GM23338 (cell line): Measurements from ENCODE around the gene NDST1. TPM values are rescaled to one million over a fixed set of nuclear protein-coding genes. Genes with fewer than 3 reads are reported as not detected.

Experiments
- ATAC-seq: fragments of 200-7000 bp; cut with Tn5 transposase; 3 replicates; pipeline ENCODE4 v1.9.1; 2020
- DNase-seq: peaks from one replicate; pipeline ENCODE4 v3.0.0-alpha.2; 2015; ENCODE audit warnings: low spot score
- H2AFZ ChIP-seq: fragments of 200-600 bp; sonication (generic); 2 replicates; pipeline ENCODE4 v1.8.0; 2016; ENCODE audit warnings: antibody characterized with exemption, mild to moderate bottlenecking, moderate library complexity
- H3F3A ChIP-seq: fragments of 200-600 bp; sonication (generic); replicated peaks from 2 replicates; pipeline ENCODE4 v1.8.0; 2017; ENCODE audit warnings: antibody characterized with exemption, mixed run types, low read depth
- H3K27ac ChIP-seq: fragments of 200-600 bp; sonication (generic); 2 replicates; pipeline ENCODE4 v1.6.1; 2016; ENCODE audit warnings: low read depth
- H3K27me3 ChIP-seq: fragments of 200-600 bp; sonication (generic); 2 replicates; pipeline ENCODE4 v1.8.0; 2016; ENCODE audit warnings: mild to moderate bottlenecking, mixed run types, moderate library complexity; ENCODE audit not compliant: insufficient read depth
- H3K36me3 ChIP-seq: fragments of 200-600 bp; sonication (generic); 2 replicates; pipeline ENCODE4 v1.8.0; 2016; ENCODE audit warnings: mild to moderate bottlenecking; ENCODE audit not compliant: insufficient read depth
- H3K4me1 ChIP-seq: fragments of 200-600 bp; sonication (generic); 2 replicates; pipeline ENCODE4 v1.8.0; 2016; ENCODE audit warnings: mild to moderate bottlenecking, moderate library complexity; ENCODE audit not compliant: insufficient read depth
- H3K4me2 ChIP-seq: fragments of 200-600 bp; sonication (generic); 2 replicates; pipeline ENCODE4 v1.7.1; 2017; ENCODE audit warnings: mixed run types
- H3K4me3 ChIP-seq: fragments of 200-600 bp; sonication (generic); 2 replicates; pipeline ENCODE4 v1.6.1; 2016; ENCODE audit warnings: mixed run types
- H3K79me2 ChIP-seq: fragments of 200-600 bp; sonication (generic); replicated peaks from 2 replicates; pipeline ENCODE4 v1.8.0; 2017; ENCODE audit warnings: mild to moderate bottlenecking; ENCODE audit not compliant: insufficient read depth
- H3K9me2 ChIP-seq: fragments of 200-600 bp; sonication (generic); 2 replicates; pipeline ENCODE4 v1.8.0; 2017; ENCODE audit not compliant: insufficient read depth
- H4K20me1 ChIP-seq: fragments of 200-600 bp; sonication (generic); replicated peaks from 2 replicates; pipeline ENCODE4 v1.8.0; 2017; ENCODE audit warnings: mild to moderate bottlenecking; ENCODE audit not compliant: insufficient read depth
- H3K27ac Mint-ChIP-seq: 2 replicates; pipeline ENCODE4 v1.8.0; 2020; ENCODE audit warnings: inconsistent platforms, mild to moderate bottlenecking, moderate library complexity, mixed read lengths
- H3K27me3 Mint-ChIP-seq: 3 replicates; pipeline ENCODE4 v1.8.0; 2022; ENCODE audit warnings: low read depth, mild to moderate bottlenecking, moderate library complexity, mixed read lengths, inconsistent platforms; ENCODE audit not compliant: insufficient read depth, poor library complexity
- H3K36me3 Mint-ChIP-seq: 3 replicates; pipeline ENCODE4 v1.8.0; 2021; ENCODE audit warnings: low read depth, mild to moderate bottlenecking, inconsistent platforms, moderate library complexity, mixed read lengths
- H3K4me1 Mint-ChIP-seq: 3 replicates; pipeline ENCODE4 v1.8.0; 2020; ENCODE audit warnings: mild to moderate bottlenecking, inconsistent platforms, mixed read lengths
- H3K4me3 Mint-ChIP-seq: 3 replicates; pipeline ENCODE4 v1.8.0; 2021; ENCODE audit warnings: moderate library complexity, mild to moderate bottlenecking, inconsistent platforms, mixed read lengths
- H3K9me3 Mint-ChIP-seq: 3 replicates; pipeline ENCODE4 v1.8.0; 2020; ENCODE audit warnings: moderate library complexity, mild to moderate bottlenecking, inconsistent platforms, mixed read lengths
- CREB1 ChIP-seq: fragments of 250-450 bp; sonication (Bioruptor Pico); IDR thresholded peaks from 2 replicates; pipeline ENCODE4 v1.5.0; 2020; ENCODE audit warnings: low read depth, mild to moderate bottlenecking, moderate library complexity
- EZH2 ChIP-seq: fragments of 200-600 bp; sonication (generic); IDR thresholded peaks from one replicate; pipeline ENCODE4 v1.8.0; 2017; ENCODE audit warnings: antibody characterized with exemption, mild to moderate bottlenecking, low read depth; ENCODE audit not compliant: unreplicated experiment
- EZH2phosphoT487 ChIP-seq: fragments of 200-600 bp; sonication (generic); IDR thresholded peaks from one replicate; pipeline ENCODE4 v1.8.1; 2018; ENCODE audit warnings: antibody characterized with exemption; ENCODE audit not compliant: unreplicated experiment
- NANOG ChIP-seq: IDR thresholded peaks from 2 replicates; pipeline ENCODE4 v1.6.1; 2016; ENCODE audit warnings: antibody characterized with exemption, borderline replicate concordance
- REST ChIP-seq: IDR thresholded peaks from one replicate; pipeline ENCODE4 v1.6.1; 2018; ENCODE audit warnings: antibody characterized with exemption; ENCODE audit not compliant: unreplicated experiment
- STAT1 ChIP-seq: IDR thresholded peaks from one replicate; pipeline ENCODE4 v1.6.1; 2016; ENCODE audit warnings: antibody characterized with exemption; ENCODE audit not compliant: unreplicated experiment
- ZNF114 ChIP-seq: fragments of 250-450 bp; sonication (Bioruptor Pico); IDR thresholded peaks from 2 replicates; pipeline ENCODE4 v1.5.0; 2020; ENCODE audit warnings: mild to moderate bottlenecking, moderate library complexity
- polyA plus RNA-seq: library from polyadenylated mRNA; unstranded; fragments of >200 nt; fragmentation: Nextera tagmentation; extraction: Ambion mirVana; gene quantifications from 2 replicates; pipeline ENCODE4 v1.2.1, GENCODE V29; 2016
- total RNA-seq: library from RNA; depleted of rRNA; stranded (reverse); fragments of >200 nt; shearing (Covaris generic); gene quantifications from 2 replicates; pipeline ENCODE4 v1.2.3, GENCODE V29; 2014
- TF ChIP-seq, protein P1 (sequence below), 2 experiments: fragments of 200-600 bp in 1 of 2; sonication (generic) in 1 of 2; conservative IDR thresholded peaks; 2 replicates each; pipeline versions ENCODE4 v1.5.1 to v1.6.1; 2016 to 2017; ENCODE audit warnings: antibody characterized with exemption in 2 of 2, low read depth in 2 of 2, mild to moderate bottlenecking in 2 of 2, moderate library complexity in 1 of 2
- TF ChIP-seq, protein P2 (sequence below): IDR thresholded peaks from 2 replicates; pipeline ENCODE4 v1.6.1; 2016; ENCODE audit warnings: antibody characterized with exemption

NDST1 gene
- total and polyA plus RNA-seq, 2 experiments from 2014 or later, result 7.3 to 85.0 TPM

DNA sequence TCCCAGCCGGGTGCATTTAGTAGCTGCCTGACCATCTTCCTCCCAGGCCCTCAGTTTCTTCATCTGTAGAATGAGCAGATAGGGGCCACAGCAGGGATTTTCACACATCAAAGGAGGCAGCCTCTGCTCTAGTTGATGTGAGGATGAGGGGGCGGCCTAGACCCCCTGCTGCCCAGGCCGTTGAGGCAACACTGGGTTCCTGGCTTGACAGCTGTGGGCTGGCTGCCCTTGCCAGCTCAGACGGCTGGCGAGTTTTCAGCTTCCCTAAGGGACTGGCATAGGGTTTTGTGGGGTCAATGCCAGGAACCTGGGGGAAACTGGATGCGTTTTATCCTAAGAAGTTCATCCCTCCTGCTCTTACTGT is 49.6 kb downstream of the NDST1 start (continued):
- no peak for TF ChIP-seq REST

DNA sequence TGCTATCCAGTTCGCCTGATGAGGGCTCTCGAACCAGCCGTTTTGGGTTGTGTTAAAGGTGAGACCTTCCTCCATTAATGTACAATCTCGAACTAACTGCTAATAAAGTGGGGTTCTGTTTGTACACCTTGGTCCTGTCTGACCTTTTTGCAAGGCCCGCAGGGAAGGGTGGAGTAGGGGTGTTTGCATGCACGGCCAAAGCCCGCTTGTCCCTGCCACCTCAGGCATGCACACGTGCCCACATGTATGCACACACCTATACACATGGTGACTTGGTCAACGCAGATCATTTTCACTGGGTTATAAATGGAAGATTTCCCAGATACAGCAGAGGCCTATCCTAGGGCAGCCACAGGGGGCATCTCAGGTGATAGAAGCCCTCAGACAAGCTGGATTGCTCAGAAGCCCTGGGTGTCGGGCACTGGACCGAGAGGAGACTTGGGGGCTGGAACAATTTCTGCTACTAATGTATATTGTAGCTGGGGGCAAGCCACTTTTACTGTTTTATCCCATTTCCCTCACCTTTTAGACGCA is 50.2 kb downstream of the NDST1 start:
- Mint-ChIP-seq H3K27ac (no peak overlapping the region), H3K27me3 (peaks cover 15% of the 10 kb centered on the region), H3K4me1 (peaks cover 26% of the 10 kb centered on the region), H3K9me3 (peaks cover 13% of the 10 kb centered on the region; the same call in 2 of the 3 replicates), H3K4me3 (no peak overlapping the region), H3K36me3 (peaks cover 9% of the 10 kb centered on the region)
- no peak for DNase-seq
- H4K20me1 ChIP-seq, result 0 out of 2 replicates have a peak, but pooled peaks cover 3% of the 10 kb centered on the region
- no peak overlapping the region for H3K4me2 ChIP-seq
- H3K4me3 ChIP-seq, result no peak overlapping the region
- no peak overlapping the region for H2AFZ ChIP-seq
- no peaks in the 10 kb centered on the region for H3K27me3 ChIP-seq
- H3K36me3 ChIP-seq, result no peaks in the 10 kb centered on the region
- no peaks in the 10 kb centered on the region for H3K79me2 ChIP-seq
- no peaks in the 10 kb centered on the region for H3K9me2 ChIP-seq
- H3F3A ChIP-seq, result no peaks in the 10 kb centered on the region
- no peak for ATAC-seq
- H3K4me1 ChIP-seq, result 0 out of 2 replicates have a peak, but pooled peaks cover 11% of the 10 kb centered on the region
- H3K27ac ChIP-seq, result no peak overlapping the region
- TF ChIP-seq ZNF114 (no peak), REST (no peak), NANOG (no peak), STAT1 (no peak), EZH2 (no peak), CREB1 (CRISPR knock-in tag) (no peak), EZH2phosphoT487 (no peak)
- TF ChIP-seq, protein P1, sequence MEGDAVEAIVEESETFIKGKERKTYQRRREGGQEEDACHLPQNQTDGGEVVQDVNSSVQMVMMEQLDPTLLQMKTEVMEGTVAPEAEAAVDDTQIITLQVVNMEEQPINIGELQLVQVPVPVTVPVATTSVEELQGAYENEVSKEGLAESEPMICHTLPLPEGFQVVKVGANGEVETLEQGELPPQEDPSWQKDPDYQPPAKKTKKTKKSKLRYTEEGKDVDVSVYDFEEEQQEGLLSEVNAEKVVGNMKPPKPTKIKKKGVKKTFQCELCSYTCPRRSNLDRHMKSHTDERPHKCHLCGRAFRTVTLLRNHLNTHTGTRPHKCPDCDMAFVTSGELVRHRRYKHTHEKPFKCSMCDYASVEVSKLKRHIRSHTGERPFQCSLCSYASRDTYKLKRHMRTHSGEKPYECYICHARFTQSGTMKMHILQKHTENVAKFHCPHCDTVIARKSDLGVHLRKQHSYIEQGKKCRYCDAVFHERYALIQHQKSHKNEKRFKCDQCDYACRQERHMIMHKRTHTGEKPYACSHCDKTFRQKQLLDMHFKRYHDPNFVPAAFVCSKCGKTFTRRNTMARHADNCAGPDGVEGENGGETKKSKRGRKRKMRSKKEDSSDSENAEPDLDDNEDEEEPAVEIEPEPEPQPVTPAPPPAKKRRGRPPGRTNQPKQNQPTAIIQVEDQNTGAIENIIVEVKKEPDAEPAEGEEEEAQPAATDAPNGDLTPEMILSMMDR (conservative IDR thresholded peaks at IDR 0.05; ENCODE audit: low read depth in 2 of 2), result no peak
- TF ChIP-seq, protein P2, sequence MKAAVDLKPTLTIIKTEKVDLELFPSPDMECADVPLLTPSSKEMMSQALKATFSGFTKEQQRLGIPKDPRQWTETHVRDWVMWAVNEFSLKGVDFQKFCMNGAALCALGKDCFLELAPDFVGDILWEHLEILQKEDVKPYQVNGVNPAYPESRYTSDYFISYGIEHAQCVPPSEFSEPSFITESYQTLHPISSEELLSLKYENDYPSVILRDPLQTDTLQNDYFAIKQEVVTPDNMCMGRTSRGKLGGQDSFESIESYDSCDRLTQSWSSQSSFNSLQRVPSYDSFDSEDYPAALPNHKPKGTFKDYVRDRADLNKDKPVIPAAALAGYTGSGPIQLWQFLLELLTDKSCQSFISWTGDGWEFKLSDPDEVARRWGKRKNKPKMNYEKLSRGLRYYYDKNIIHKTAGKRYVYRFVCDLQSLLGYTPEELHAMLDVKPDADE, result no peak
